GM19467 (cell line): ENCODE results near the gene COL18A1.

ENCODE experiments used
- ATAC-seq: cut with Tn5 transposase; IDR thresholded peaks from one replicate; pipeline ENCODE4 v1.9.1; 2021; ENCODE audit warnings: mild to moderate bottlenecking, moderate library complexity; ENCODE audit not compliant: unreplicated experiment

The COL18A1 gene

DNA sequence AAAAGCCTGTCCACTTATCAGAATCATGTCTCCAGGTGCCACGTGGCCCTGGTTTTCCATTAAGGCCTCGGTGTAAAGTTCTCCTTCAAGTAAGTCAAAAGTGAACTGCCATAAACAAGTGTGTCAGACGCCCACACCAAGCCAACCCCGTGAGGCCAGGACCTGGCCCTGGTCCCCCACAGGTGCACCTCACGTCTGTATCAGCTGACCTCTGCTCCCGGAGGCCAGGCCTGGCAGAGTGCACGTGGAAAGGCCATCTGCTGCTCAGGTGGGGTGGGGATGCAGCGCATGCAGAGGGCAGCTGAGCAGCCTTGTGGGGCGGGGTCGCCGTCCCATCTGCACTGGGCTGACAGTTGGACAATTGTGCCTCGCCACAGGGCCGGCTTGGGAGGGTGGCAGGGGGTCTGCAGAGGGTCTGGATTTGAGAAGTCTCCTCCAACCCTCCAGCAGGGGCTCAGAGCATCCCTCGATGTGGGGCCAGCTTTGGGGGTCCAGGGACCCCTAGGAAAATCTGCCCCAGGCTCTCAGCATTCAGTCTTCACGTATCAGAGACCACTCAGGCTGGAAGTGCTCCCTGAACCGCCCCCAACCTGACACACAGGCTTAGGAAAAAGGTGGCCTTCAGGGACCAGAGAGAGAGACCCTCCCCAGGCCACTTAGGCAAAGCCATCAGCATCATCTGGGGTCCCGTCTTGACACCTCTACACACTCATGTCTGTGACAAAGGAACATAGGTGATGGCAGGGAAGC is 134.3 kb downstream of the COL18A1 start:
- no peak for ATAC-seq

DNA sequence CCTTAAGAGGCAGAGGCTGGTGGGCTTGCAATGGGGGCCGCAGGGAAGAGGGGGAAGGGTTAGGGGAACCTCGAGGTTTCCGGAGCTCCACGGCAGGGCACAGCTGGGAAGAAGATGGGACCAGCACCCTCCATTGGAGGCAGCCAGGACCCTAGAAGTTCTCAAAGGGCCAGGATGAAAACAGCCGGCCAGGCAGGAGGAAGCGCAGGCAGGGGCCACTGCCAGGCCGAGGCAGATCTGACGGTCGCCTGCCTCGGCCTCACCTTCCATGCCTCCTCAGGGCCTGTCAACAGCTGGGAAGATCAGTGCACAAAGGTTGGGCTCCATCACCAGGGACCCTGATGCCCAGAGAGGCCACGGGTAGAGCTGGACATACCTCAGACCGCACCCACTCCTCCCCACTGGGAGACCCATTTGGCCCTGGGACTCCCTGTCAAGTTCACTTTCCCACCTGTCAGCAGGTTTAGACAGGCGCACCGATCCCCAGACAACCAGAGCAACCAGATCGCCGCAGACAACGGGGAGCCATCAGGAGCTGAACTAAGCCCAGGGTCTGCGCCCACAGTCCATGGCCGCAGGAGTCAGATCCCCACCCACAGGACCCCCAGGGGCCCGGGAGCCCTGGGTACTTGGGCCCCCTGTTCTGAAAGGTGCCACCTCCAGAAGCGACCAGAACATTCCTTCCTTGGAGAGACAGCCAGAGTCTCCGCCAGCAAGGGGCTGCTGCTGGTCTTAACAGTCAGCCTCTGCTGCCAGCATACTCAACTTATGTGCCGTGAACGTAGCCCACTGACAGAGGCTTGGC is 135.0 kb downstream of the COL18A1 start:
- ATAC-seq = no peak

DNA sequence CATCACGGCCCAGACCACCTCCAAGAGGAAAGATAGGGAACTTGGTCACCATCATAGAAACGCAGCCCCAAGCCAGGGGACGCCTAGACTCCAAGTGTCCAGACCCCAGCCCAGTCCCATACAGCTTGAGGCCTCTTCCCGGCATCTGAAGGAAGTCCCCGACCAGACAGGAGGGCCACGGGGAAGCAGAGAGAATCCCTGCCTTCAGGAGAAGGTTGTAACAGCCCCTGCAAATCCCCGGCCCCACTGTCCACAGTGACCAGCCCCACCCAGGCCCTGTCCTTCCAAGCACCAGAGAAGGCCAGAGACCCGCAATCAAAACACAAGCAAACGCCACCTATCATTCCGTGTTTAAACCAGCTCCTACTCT is 135.6 kb downstream of the COL18A1 start:
- no peak for ATAC-seq

DNA sequence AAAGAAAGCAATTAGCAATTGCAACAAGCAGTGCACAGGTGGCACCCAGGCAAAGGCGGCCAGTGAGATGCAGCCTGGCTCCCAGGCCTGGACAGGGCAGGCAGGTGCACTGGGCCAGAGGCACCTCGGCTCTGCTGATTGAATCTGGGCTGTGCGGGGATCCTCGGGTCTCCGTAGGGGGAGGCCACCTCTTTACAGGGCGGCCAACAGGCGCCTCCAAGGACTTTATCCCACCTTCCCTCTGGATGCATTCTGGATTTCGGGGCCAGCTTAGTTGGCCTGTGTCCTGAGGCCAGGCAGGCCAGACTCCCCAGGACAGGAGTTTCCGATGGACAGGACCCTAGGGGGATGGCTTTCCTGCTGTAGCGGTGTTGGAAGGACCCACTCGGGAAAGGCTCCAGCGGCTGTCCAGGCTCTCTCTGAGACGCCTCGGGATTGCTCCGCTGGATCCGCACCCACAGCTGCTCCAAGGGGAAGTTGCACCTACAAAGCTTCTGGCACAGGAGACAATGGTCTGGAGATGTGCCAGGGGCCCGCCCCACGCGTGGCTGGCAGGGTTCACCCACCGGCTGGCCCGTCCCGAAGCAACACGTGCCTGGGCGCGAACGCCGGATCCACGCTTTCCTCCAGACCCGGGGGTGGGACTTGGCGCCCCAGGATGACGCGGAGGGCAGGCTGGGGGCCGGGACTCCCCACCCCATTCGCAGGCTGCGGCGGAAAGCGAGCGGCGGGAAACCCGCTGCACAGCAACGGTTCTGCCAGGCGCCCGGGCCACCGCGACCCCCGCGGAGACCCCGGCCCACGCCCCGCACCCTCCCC is 136.5 kb downstream of the COL18A1 start:
- ATAC-seq = no peak

DNA sequence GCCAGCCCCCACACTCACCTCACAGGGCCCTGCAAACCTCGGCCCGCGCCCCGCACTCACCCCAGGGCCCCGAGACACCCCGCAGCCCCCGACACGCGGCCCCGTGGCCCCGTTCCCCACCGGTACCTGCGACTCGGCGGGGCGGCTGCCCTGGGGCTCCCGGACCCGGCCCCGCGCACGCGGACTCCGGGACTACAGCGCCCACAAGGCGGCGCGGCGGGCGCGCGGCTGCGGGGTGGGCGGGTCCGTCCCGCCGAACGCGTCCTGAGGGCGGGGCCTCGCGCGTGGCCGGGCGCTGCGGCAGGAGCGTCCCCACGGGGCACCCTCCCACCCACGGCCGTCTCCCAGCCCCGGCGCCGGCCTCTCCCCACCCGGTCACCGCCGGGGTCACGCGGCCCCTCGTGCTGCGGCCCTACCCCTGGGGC is 137.3 kb downstream of the COL18A1 start, which contains the start of gene SLC19A1:
Gene SLC19A1, minus strand, starts transcription at position 199 of the 425 bp plus-strand sequence. CDS start 4,481 bp downstream, outside the sequence.
- ATAC-seq = no peak

DNA sequence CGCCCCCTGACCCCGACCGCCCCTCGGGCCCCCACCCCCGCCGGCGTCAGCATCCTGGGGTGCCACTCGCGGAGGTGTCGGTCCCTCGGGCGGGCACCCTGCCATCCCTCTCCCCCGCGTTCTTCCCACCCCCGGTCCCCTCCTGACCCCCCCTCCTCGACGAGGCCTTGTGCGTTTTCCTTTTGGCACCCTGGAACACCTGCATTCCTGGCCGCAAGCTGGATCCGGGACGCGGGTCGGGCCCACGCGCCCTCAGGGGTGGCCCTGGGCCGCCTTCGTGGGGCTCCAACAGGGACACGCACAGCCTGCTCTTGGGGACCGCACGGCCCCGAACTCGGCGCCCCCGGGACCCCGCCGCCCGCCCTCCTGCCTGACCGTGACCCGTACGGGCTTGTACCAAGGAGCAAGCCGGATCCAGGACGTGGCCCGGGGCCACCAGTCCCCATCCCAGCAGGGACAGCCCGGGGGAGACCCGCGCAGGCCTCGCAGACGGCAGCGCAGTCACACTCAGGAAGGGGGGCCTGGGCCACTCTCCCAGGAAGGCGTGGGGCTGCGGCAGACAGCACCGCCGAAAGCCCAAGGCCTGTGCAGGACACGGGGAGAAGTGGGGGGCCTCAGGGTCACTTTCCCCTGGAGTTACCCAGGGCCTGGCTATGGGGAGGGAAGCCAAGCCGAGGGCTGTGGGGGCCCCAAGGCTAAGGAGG is 137.9 kb downstream of the COL18A1 start:
- ATAC-seq = no peak

DNA sequence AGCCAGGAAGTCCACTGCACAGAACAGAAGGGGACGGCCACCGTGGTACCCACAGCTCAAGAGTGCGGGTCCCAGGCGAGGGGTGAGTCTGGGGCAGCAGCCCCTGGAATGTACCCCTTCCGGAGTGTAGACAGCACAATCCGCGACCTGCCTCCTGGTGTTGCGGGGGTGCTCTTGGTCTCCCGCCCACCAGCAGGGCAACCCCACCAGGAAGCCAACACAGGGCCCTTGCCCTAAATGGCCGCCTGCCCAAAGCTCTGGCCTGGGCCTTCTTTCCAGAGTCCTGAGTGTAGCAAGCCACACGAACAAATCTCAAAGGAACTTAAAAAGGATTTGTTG is 138.4 kb downstream of the COL18A1 start:
- no peak for ATAC-seq

DNA sequence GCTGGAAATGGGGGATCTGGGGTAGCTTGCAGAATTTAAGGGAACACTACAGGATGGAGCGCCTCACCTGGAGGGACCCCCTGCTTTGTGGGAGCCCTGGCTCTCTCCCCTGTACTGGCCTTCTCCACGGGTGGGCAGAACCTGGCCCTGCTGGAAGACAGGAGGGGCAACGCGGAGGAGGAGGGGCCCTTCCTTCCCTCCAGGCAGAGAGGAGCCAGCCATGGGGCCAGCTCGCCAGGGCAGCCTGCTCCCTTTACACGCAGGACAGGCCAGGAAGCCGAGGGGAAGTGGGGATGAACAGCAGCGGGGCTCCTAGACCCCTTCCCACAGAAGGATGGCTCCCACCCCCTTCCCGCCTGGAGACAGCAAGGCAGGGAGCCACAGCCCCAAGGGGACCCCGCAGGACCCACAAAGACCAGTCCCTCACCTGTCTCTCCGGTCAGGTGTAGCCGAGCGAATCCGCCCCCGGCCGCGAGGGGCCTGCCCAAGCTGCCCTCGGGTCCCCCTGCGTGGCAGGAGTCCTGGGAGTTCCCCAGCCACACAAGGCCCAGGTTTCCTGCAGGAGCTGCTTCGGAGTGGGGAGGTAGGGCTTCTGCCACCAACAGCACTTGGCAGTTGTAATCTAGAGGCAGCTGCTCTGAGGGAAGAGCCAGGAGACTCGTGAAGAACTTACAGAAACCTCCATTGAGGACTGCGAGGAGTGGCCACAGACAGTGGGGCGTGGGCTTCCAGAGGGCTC is 138.9 kb downstream of the COL18A1 start:
- ATAC-seq = no peak

DNA sequence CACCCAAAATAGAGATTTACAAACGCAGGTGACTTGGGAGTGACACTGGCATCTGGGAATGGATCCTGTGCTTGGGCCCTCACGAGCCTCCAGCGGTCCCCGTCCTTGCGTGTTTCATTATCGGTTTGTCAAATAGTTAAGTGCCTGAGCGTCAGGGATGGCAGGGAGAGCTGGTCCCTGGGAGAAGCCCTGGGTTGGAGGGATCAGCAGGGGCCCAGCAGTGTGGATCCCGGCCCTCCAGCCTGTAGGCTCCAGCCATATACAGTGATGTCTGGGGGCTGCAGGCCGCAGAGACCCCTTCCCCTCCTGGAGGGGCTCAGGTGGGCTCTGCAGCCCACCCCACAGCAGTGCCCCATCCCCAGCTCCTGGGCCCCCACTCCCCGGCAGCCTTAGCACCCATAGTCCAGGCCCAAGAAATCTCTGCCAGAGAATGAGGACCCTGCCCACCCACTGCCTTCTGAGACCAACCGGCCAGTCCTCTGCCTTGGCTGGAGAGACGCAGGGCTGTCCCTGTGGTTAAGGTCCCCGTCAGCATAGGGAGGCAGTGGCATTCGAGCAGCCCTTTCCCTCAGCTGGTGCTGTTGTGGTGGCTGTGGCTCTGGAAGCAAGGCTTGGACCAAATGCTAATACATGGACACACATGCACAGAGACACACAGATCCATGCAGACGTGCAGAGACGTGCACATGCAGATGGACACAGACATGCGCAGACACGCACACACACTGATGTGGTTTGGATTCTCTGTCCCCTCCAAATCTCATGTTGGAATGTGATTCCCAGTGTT is 139.7 kb downstream of the COL18A1 start:
- no peak for ATAC-seq

DNA sequence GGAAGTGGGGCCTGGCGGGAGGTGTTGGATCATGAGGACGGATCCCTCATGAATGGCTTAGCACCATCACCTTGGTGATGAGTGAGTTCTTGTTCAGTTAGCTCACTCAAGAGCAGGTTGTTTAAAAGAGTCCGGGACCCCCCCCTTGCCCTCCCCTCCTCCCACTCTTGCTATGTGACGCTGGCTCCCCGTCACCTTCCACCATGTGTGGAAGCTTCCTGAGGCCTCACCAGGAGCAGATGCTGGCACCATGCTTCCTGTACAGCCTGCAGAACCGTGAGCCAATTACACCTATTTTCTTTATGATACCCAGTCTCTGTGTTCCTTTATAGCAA is 140.2 kb downstream of the COL18A1 start:
- no peak for ATAC-seq

DNA sequence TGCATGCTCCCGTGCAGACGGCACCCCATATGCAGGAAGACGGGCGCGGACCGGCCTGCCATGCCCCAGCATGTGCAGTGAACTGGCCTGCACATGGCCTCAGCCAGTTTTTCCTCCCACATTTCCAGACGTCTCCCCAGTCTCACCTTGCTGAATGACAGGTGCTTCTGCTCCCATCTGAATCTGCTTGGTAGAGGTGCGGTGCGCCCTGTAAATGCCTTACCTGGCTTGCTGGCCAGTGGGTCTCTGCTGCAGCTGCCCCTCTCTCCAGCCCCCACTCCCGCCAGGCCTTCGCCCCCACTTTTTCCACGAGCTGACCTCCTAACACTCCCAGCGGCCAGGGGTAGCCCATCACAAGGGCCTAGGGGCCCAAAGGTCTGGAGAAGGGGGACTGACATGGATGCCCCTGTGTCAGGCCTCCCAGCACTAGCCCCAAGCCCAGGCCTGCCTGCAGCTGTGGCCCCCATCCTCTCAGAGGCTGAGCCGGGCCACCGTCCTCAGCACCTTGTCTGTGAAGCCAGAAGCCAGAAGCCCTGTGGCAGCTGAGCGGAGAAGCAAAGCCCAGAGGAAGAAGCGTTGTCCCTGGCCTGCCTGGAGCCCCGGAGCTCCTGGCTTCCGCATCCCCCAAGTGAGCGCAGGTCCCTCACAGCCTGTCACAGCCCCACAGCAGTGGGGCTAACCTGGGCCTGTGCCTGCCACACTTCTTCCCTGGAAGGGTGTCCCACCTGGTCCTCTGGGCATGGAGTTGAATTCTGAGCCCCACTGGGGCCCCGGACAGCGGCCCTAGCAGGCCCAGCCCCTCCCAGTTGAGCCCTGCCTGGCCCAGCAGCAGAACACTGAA is 140.9 kb downstream of the COL18A1 start:
- no peak for ATAC-seq

DNA sequence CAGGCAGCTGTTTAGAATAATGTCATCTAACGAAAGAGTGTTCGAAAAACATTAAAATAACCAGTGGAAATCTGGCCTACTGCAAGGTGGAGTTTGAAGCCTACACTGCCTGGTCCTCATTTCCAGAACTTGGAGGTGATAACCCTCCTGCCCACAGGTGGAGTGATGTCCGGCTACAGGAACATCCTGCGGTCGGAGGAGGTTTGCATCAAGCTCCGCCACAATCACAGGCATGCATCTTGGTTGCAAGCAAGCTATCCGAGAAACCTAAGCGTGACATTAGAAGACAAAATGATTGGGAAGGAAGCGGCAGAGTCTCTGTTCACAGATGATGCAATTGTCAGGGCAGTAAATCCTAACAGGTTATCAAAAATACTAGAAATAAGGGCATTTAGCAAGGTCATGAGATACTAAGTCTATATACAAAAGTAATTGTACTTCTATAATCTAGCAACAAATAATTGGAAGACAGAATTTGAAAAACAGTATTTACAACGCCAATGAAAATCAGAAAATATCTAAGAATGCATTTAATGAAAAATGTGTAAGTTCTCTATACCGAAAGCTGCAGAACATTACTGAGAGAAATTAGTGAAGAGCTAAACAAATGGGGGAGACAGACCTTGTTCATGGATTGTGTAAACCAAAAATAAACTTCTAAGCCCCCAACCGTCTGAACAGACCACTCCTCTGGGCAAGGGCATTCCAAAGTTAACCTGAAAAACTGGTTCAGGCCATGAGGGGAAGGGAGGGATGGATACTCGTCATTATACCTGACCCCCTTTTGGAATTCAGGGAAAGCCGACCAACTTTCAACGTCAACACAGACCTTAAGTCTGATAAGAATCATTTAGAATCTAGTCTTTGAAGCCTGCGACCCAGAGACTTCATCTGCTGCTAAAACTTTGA is 141.9 kb downstream of the COL18A1 start:
- ATAC-seq = no peak

DNA sequence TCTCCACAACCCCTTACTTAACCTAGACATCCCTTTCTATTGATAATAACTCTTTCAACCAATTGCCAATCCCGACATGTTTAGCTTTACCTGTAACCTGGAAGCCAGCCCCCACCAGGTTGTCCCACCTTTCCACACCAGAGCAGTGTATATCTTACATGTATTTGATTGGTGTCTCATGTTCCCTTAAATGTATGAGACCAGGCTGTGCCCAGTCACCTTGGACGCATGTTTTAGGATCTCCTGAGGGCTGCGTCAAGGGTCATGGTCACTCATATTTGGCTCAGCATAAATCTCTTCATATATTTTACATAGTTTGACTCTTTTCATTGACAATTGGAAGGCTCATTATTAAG is 142.6 kb downstream of the COL18A1 start:
- no peak for ATAC-seq

DNA sequence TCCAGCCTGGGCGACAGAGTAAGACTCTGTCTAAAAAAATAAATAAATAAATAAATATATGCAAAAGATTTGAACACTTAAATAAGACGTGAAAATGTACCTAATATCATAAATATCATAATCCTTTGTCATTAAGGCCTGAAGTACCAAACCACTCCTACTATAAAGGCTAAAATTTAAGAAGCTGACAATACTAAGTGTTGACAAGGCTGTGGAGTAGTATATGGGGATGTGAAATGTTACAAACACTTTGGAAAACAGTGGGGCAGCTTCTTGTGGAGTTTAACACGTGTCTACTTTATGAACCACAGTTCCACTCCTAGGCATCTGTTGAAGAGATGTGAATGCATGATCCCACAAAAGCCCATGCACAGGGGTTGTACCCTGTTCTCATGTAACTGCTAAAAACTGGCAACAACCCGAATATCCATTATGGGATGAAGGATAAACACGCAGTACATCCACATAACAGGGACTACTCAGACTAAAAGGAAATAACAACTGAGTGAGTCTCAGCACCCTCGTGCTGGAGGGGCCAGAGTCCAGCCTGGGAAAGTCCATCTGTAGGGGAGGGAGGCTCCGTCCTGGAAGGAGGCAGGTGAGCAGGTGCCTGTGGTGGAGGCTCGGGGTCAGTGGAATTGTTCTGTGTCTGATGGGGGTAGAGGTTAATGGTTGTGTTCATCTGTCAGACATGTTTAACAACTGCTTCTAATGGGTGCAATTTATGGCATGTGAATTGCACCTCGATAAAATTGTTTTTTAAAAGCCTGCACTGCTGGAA is 143.9 kb downstream of the COL18A1 start:
- ATAC-seq = no peak

DNA sequence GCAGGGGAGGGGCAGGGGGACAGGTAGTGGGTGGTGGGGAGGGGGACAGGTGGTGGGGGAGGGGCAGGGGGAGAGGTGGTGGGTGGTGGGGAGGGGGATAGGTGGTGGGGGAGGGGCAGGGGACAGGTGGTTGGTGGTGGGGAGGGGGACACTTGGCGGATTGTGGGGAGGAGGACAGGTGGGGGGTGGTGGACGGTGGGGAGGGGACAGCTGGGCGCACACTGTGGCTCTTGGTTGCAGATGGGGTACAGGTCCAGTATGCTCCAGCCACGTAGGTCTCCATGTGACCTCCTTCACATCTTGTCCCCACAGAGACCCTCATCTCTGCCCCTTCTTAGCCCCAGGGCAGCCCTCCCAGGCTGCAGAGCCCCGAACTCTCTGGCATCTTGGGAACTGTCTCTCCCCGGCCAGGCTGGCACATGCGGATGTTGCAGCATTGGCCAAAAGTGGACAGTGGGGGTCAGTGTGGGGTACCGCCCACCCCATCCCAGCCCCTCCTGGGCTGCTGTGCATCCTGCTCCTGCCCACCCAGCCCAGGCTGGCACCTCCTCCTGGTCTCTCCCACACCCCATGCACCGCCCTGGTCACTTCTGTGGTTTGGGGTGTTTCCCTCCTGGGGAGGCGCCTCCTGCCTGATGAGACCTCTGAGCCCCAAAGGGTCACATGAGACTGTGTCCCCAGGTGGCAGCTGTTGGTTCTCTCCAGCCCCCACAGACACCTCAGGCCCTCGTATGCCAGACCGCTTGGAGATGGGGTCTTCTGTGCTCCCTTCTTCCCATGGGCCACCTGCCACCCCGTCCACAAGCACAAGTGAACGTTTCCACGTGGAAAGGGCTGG is 144.9 kb downstream of the COL18A1 start:
- ATAC-seq = no peak
